H1 (cell line): ENCODE results near the gene GREB1L.

Source experiments
- BACH1 ChIP-seq: IDR thresholded peaks from 2 replicates; pipeline ENCODE4 v1.6.1; 2012; ENCODE audit warnings: low read length, improper control_type of control experiment
- CTCF ChIP-seq, 3 experiments: IDR thresholded peaks; 1 replicate in 2 of 3; 2 replicates in 1 of 3; pipeline versions ENCODE4 v1.5.1 to v1.6.1; 2011; ENCODE audit warnings: low read length in 3 of 3, mild to moderate bottlenecking in 3 of 3, inconsistent platforms in 2 of 3, low read depth in 1 of 3, moderate library complexity in 1 of 3; ENCODE audit not compliant: insufficient read depth in 1 of 3; ENCODE audit errors: control extremely low read depth in 1 of 3
- RNF2 ChIP-seq: fragments of 200-900, 300-1000 bp; sonication (generic); IDR thresholded peaks from 2 replicates; pipeline ENCODE4 v1.7.1; 2016; ENCODE audit warnings: borderline replicate concordance, low read depth, mild to moderate bottlenecking, antibody characterized with exemption, low read length; ENCODE audit not compliant: poor library complexity, severe bottlenecking; ENCODE audit errors: missing control alignments
- SIN3A ChIP-seq, 2 experiments: IDR thresholded peaks in 1 of 2; conservative IDR thresholded peaks in 1 of 2; 2 replicates each; pipeline ENCODE4 v1.6.1; 2011 to 2012; ENCODE audit warnings: low read length in 2 of 2, improper control_type of control experiment in 1 of 2, low read depth in 1 of 2, mild to moderate bottlenecking in 1 of 2

GRCh38 chr18:21499997-21500396 lies 258.0 kb downstream of the GREB1L start:
- TF ChIP-seq RNF2 (no peak), CTCF (IDR thresholded peaks at IDR 0.05; ENCODE audit: control extremely low read depth in 1 of 3, insufficient read depth in 1 of 3, low read depth in 1 of 3, low read length in 3 of 3) (no peak), SIN3A (conservative IDR thresholded peaks at IDR 0.05 in 1 of 2, IDR thresholded peaks at IDR 0.05 in 1 of 2; ENCODE audit: low read depth in 1 of 2, low read length in 2 of 2) (no peak), BACH1 (no peak)
